ENCODE data around the gene BACH2.
"Not testable (repeated sequence)": the region's sequence is repeated elsewhere in the genome, so short reads cannot be mapped to it uniquely, and the experiment has no call there.

The BACH2 gene

GRCh38 chr6:90087106-90087833 lies 209.4 kb downstream of the BACH2 start:
- DNase-seq = no peak

GRCh38 chr6:90086517-90086916 lies 210.1 kb downstream of the BACH2 start:
- DNase-seq = no peak

DNA sequence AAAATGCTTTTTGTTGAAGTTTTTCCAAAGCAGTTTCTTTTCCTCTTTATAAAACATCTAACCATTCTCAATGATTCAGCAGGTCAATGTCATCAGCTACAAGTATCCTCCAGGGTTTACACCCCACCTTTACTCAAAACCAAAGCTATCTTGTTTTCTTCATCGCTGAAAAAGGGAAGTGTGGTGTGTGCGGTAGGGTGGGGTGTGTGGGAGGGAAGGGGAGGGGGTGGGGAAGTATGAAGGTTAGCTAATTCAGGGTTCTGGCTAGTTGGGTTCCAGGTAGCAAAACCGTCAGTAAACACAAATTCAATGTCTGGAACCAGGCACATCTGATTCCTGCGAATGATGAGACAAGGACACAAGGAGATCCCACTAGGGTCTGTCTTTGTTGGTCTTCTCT lies 212.8 kb downstream of the BACH2 start:
- DNase-seq = peak; percentile 76

DNA sequence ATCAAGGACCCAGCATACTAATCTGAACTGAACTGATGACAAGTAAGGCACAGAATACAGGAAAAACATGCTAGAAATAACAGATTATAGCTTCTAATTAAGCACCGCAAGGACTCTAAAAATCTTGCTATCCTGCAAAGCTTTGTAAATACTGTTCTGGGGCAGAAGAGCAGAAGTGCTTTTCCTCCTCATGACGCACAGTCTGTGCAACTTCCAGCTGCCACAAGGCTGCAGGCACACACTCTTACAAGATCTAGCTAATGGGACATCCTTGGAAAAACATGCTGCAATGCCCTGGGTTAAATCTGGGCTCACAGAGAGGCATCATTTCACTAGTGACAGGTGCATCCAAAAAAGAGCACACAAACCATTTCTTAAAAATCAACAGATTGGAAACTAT lies 213.8 kb downstream of the BACH2 start:
- DNase-seq = no peak

- peak; percentile 93 for DNase-seq
Observed at GRCh38 chr6:90080876-90081481, 215.7 kb downstream of the BACH2 start.

GRCh38 chr6:90079560-90080490 lies 216.8 kb downstream of the BACH2 start:
- DNase-seq = peak; percentile 55

- peak; percentile 67 for DNase-seq
Observed at GRCh38 chr6:90078513-90079289, 217.9 kb downstream of the BACH2 start.

GRCh38 chr6:90076511-90077415 lies 219.9 kb downstream of the BACH2 start:
- no peak for DNase-seq

DNA sequence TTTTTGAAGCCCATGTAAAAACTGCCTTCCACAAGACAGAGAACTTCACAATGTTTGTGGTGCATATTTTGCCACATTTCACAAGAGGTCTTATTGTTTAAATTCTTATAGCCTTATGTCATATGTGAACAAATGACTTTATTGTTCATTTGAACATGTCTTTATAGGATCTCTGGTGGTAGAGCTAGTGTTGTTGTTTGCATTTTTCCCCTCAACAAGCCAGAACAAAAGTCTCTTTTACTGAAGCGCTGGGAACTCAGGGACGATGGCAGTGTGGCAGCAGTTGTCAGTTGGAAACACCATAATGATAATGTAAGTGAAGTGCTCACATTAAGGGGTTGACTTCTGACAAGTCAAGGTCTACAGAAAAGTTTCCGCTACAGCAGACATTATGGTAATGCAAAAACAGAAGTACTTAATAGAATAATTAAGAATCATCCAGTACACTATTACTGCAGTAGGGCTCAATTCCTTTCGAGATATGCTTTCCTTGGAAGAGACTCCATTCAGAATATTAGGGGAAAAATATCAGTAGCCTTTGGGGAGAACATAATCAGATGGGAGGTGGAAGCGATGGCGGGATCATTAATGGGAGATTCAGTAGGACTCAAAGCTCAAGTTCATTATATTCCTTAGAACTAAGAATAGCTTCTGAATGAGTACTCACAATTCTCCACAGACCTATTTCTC lies 222.3 kb downstream of the BACH2 start:
- no peak for DNase-seq

DNA sequence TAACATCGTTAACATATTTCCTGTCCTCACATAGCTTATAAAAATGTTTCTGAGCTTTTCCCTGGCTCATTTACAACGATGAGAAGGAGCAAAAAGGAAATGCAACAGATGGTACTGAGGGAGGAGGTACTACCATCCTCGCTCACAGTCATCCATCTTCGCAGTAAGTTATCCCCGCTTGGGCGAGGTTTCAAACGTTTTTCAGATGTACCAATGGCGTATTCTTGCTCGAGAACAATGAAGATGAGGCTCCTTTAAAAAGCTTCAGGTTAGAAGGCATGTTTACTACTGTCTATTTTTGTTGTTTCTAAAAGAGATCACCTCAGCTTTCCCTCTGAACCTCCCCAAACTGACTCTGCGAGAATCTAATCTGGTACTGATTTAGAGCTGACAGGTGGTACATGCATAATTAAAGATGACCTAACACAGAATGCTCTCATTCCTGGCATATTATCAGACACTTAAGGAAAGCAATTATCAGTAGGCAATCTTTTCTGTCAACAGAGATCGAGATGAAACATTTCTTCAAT lies 223.6 kb downstream of the BACH2 start:
- DNase-seq = no peak

DNA sequence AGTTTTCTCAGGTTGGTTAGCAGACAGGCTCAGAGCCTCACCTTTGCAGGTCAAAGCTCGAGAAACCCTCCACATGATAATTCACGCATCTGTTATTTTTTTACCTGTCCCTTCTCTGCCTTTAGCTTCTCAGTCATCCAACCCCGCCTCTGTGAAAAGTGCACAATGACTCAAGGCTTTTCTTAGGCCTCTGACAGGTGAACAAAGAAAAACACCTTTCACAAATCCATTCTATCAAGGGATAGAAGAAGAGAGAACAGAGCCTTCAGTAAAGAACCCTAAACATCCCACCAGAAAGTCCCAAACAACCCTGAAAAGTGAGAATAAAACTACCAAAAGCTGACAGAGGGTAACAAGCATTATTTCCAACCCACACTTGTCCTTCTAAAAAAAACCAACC lies 224.1 kb downstream of the BACH2 start:
- no peak for DNase-seq

- no peak for DNase-seq
Observed at GRCh38 chr6:90068703-90069523, 227.7 kb downstream of the BACH2 start.

DNA sequence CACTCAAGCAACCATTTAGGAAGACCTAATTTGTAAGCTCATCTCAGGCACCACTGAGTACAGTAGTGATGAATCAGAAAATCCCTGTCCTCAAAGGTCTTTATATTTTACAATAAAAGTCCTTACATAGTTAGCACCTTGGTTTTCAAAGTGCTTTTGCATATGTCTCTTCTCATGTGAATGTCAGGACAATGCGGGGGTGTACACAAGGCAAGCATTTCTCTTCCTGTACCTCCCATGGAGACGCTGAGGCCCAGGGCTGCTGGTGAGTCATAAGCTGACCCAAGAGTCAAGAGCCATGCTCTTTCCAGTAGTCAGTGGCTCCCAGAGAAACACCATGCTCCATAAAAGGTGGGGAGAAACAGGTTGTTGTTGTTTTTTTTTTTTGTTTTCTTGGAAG lies 228.4 kb downstream of the BACH2 start:
- DNase-seq = peak; percentile 49

DNA sequence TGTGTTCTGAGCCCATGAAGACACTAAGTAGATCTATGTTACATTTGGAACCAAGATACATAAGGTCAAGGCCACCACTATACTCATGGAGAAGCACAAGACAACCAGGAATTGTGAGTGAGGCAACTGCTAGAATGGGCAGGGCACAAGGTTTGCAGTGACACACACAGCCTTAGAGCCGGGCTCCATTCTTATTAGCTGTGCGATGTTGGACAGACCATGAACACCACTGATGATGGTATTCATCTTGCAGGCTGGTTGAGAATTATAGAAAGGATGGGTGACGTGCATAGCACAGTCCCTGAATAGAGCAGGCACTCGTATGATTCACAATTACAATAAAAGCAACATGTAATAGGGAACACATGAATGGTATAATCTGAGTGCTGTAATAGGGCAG lies 229.9 kb downstream of the BACH2 start:
- DNase-seq = no peak

DNA sequence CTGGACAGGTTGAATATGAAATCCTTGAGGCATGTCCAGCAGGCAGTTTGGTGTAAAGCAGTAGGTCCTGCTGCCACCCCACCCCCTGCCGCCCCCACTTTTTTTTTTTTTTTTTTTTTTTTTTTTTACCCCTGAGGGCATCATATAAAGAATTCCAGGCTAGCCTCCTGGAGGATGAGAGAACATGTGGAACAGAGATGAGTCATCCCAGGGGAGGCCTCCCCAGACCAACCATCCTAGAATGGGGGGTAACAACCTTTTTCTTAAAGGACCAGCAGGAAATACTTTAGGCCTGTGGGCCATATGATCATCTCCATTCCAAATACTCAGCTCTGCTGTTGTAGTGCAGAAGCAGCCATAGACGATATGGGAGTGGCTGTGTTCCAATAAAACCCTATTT lies 231.5 kb downstream of the BACH2 start:
- no peak for DNase-seq

DNA sequence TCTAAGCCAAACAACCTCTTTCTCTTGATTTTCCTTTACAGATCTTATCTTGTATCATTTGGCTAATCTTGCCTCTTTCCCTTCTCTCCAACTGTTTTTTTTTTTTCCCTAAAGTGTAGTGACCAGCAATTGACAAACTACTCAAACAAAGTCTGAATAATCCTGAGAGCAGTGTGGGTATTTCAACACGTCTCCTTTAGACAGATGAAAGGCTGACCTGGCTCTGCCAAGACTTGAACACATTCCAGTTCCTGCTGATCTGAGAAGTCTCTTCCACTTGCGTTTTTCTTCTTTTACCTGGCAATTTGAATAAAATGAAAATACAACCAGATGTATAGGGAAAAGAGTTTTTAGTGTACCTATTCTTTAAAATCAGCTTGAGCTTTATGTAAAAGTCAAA lies 234.0 kb downstream of the BACH2 start:
- DNase-seq = no peak

- no peak for DNase-seq
Observed at GRCh38 chr6:90062051-90062450, 234.6 kb downstream of the BACH2 start.

GRCh38 chr6:90059178-90059577 lies 237.5 kb downstream of the BACH2 start:
- not testable (repeated sequence) for DNase-seq

- not testable (repeated sequence) for DNase-seq
Observed at GRCh38 chr6:90055924-90056323, 240.7 kb downstream of the BACH2 start.

DNA sequence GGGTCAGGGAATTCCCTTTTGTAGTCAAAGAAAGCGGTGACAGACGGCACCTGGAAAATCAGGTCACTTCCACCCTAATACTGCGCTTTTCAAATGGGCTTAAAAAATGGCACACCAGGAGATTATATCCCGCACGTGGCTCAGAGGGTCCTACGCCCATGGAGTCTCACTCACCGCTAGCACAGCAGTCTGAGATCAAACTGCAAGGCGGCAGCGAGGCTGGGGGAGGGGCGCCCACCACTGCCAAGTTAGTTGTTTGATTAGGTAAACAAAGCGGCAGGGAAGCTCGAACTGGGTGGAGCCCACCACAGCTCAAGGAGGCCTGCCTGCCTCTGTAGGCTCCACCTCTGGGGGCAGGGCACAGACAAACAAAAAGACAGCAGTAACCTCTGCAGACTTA lies 242.4 kb downstream of the BACH2 start:
- not testable (repeated sequence) for DNase-seq
